ENCODE results near the gene EIPR1. TPM values are rescaled to one million over a fixed set of nuclear protein-coding genes. Genes with fewer than 3 reads are reported as not detected.
A peak's percentile ranks its signal among the peaks of the same experiment; 100 is the strongest.

EIPR1 gene
- total RNA-seq = 46.4 and 54.3 TPM in 2 replicates

DNA sequence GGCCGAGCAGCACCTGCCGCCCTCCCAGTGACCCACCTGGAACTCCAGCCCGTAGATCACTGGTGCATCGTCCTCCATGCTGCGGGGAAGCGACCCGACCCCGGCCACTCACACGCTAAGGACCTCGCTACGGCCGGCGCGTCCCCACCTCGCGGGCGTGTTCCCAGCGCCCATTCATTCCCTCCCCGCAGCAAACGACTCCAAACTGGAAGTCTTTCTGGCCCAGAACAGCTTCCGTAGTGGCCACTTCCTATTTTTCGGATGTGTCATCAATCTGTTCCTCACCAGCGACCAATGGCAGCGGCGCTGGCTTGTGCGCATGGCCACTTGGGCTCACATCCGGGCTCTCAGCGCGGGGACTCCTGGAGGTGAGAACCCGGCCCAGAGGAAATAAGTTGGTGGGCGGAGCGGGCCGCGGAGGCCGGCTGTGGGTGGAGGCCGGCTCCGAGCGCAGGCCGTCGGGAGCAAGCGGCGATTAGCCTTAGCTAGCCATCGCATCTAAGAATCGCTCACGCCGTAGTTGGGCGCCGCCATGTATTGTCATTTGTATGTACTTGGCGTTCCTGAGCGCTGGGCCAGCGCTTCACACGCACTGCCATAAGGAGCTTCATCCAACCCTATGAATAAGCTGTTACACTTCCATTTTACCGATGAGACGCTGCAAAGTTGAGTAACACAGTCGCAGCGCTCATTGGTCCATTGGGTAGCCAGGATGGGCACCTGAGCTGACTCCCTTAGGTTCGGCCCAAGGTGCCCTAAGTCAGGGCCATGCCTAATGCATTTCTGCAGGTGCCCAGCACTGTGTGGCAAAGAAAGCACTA lies at the start of gene EIPR1:
EIPR1 (minus strand) TSS at position 207 of the 821 bp plus-strand sequence; CDS start at position 78, 129 bp downstream.
- intact Hi-C loops (cut with micrococcal nuclease) = loop anchor here (1.0 to 2.0 kb wide), 5 partner anchors 141 to 765 kb away; partner anchors contain the start of genes ADI1, RNASEH1 and RPS7
- peak; percentile 96 for DNase-seq (ENCODE audit: low spot score)
- H3K9me3 Mint-ChIP-seq = no peaks in the 10 kb centered on the region
- H3K4me1 Mint-ChIP-seq (ENCODE audit: low read depth) = peaks cover 27% of the 10 kb centered on the region
- no peaks in the 10 kb centered on the region for H3K27me3 Mint-ChIP-seq (ENCODE audit: low read depth)
- peak within 1 kb of the TSS; percentile 97 for H3K27ac Mint-ChIP-seq
- peak within 1 kb of the TSS; percentile 97 for H3K4me3 Mint-ChIP-seq (ENCODE audit: low read depth)
- peaks cover 31% of the 10 kb centered on the region for H3K36me3 Mint-ChIP-seq (ENCODE audit: low read depth)

DNA sequence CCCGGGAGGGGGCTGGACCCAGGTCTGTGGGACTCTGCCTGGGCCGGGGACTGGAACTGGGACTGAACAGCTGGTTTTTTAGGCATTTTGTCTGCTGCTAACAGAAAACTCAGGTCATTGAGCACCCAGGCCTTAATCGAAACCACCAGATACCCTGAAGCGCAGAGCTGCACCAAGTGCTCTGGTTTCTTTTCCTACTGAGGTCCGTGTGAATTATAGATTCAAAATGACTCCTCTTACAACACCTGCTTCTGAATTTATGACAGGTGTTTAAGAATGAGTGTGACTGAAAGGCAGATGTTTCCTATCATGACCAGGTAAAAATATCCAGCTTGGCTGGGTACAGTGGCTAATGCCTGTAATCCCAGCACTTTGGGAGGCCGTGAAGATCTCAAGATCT lies 49.7 kb upstream of the EIPR1 start:
- intact Hi-C loops (cut with micrococcal nuclease) = no loop called here
- H3K9me3 Mint-ChIP-seq = no peaks in the 10 kb centered on the region
- H3K27ac Mint-ChIP-seq = no peak overlapping the region
- H3K27me3 Mint-ChIP-seq (ENCODE audit: low read depth) = no peaks in the 10 kb centered on the region
- H3K36me3 Mint-ChIP-seq (ENCODE audit: low read depth) = peaks cover 49% of the 10 kb centered on the region
- peaks cover 3% of the 10 kb centered on the region for H3K4me1 Mint-ChIP-seq (ENCODE audit: low read depth)
- DNase-seq (ENCODE audit: low spot score) = no peak
- no peak overlapping the region for H3K4me3 Mint-ChIP-seq (ENCODE audit: low read depth)

DNA sequence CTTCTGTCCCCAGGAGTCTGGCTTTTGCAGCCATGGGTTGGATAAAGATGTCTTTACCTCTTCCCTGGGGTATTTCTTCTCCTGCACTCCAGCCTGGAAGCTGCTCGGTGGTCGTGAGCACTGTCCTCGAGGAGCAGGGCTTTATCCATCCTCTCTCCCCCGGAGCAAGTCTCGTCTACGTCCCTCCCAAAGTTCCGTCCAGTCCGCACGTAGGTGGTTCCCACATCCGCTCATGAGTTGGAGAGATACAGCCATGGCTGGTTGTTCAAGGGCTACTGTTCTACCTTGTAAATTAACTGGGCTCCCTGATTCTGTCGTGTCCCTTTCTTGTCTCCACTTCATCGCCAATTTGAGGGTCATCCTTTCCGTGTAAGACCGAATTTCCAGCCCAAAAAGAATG lies 49.0 kb upstream of the EIPR1 start:
- Mint-ChIP-seq H3K4me3 (ENCODE audit: low read depth) (no peak overlapping the region), H3K36me3 (ENCODE audit: low read depth) (peaks cover 42% of the 10 kb centered on the region), H3K27ac (no peak overlapping the region), H3K9me3 (no peaks in the 10 kb centered on the region), H3K4me1 (ENCODE audit: low read depth) (peaks cover 3% of the 10 kb centered on the region), H3K27me3 (ENCODE audit: low read depth) (no peaks in the 10 kb centered on the region)
- intact Hi-C loops (cut with micrococcal nuclease) = no loop called here
- DNase-seq (ENCODE audit: low spot score) = no peak

DNA sequence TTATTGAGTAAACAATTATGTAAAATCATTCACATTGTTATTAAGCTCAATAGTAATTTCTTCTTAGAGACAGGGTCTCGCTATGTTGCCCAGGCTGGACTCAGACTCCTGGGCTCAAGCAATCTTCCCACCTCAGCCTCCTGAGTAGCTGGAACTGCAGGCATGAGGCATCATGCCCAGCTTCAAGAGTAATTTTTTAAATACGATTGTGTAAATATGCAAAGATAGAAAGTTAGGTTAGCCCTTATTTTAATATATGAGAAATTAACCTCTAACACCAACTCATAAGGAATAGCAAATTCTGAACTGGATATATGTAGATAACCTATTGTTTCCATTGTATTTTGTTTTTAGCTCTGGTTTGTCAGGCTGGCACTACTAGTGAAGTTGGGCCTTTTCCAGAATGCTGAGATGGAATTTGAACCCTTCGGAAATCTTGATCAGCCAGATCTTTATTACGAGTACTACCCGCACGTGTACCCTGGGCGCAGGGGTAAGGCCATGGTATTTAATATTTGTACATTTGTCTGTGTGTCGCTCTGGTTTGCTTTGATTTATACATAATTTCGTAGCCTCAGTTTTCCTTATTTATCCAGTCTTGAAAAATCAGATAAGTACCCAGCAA lies 46.7 kb upstream of the EIPR1 start:
- Mint-ChIP-seq H3K27me3 (ENCODE audit: low read depth) (no peaks in the 10 kb centered on the region), H3K4me3 (ENCODE audit: low read depth) (no peak overlapping the region), H3K9me3 (no peaks in the 10 kb centered on the region), H3K4me1 (ENCODE audit: low read depth) (peaks cover 3% of the 10 kb centered on the region), H3K27ac (no peak overlapping the region), H3K36me3 (ENCODE audit: low read depth) (peaks cover 37% of the 10 kb centered on the region)
- no peak for DNase-seq (ENCODE audit: low spot score)
- intact Hi-C loops (cut with micrococcal nuclease) = loop anchor here (1.0 kb wide), 1 partner anchor 227 kb away; no protein-coding TSS in a partner anchor

DNA sequence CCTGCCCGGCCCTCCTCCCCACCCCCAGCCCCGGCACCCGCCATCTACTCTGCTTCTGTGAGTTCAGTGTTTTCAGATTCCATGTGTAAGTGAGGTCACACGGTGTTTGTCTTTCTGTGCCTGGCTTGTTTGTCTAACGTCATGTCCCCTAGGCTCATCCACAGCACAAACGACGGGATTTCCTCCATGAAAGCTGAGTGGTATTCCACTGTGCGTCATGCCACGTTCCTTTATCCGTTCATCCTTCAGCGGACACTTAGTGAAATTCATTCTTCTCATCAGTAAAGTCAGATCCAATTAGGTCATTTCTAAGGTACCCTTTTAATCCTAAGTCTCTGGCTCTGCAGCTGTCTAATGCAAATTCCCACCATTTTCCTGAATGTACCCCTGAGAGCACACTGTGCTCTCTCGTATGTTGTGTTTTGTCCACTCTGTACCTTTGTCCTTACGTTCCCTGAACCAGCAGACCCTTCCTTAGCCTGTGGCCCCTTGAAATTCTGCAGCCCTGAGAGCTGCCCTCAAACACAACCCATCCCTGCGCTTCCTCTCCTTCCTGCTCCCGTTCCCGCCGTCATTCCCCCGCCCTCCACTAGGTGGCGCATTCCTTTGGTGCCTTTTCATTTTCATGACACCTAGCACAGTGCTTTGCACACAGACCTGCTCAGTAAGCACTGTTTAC lies 46.0 kb upstream of the EIPR1 start:
- peak; percentile 55 for DNase-seq (ENCODE audit: low spot score)
- Mint-ChIP-seq H3K4me1 (ENCODE audit: low read depth) (peaks cover 3% of the 10 kb centered on the region), H3K36me3 (ENCODE audit: low read depth) (peaks cover 34% of the 10 kb centered on the region), H3K27ac (peak overlapping the region; percentile 10), H3K9me3 (no peaks in the 10 kb centered on the region), H3K27me3 (ENCODE audit: low read depth) (no peaks in the 10 kb centered on the region), H3K4me3 (ENCODE audit: low read depth) (no peak overlapping the region)
- intact Hi-C loops (cut with micrococcal nuclease) = loop anchor here (1.0 kb wide), 1 partner anchor 228 kb away; no protein-coding TSS in a partner anchor

DNA sequence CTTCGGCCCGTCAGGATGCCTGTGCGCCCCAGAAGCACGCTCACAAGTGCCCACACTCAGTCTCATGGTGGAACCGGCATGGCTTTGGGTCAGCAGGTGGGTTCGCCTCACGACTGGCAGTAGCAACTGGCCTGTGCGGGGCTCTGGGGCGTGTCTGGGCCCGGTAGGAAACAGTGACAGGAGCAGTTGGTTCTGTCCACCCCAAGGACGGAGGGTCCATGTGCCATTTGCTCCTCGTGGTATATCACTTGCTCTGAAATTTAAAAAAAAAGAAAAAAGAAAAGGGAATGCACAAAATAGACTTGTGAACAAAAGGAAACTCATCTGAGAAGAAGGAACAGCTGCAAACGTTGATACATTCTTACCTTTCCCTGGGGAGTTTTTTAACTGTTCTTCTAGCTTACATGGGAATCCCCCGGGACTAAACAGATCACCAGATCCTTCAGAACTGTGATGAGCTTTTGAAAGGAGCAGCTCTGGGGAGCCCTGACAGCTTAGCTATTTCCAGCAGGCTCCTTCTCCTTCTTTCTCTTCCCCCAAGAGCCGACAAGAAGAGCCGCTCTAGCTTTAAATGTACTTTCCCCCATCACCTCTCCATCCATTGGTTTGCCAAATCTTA lies 44.7 kb upstream of the EIPR1 start:
- H3K36me3 Mint-ChIP-seq (ENCODE audit: low read depth) = peaks cover 40% of the 10 kb centered on the region
- H3K4me3 Mint-ChIP-seq (ENCODE audit: low read depth) = no peak overlapping the region
- no peaks in the 10 kb centered on the region for H3K9me3 Mint-ChIP-seq
- H3K4me1 Mint-ChIP-seq (ENCODE audit: low read depth) = peaks cover 1% of the 10 kb centered on the region
- intact Hi-C loops (cut with micrococcal nuclease) = no loop called here
- no peak for DNase-seq (ENCODE audit: low spot score)
- H3K27ac Mint-ChIP-seq = no peak overlapping the region
- no peaks in the 10 kb centered on the region for H3K27me3 Mint-ChIP-seq (ENCODE audit: low read depth)

DNA sequence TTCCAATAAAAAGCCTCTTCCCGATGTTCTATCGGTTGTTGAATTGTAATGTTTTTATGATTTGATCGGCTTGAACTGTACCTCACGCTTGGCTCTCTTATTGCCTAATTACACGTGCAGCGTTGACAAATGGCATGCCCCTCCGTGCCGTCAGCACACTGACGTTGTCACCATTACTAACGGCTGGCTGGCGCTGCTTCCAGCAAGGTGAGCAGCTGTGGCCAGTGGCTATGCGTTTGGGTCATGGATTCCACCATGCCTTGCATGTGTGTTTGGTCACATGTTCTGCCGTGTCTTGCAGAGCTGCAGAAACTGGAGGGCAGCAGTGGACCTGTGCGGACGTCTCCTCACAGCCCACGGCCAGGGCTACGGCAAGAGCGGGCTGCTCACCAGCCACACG lies 44.0 kb upstream of the EIPR1 start:
- Mint-ChIP-seq H3K36me3 (ENCODE audit: low read depth) (peaks cover 40% of the 10 kb centered on the region), H3K27ac (no peak overlapping the region), H3K27me3 (ENCODE audit: low read depth) (no peaks in the 10 kb centered on the region), H3K4me1 (ENCODE audit: low read depth) (peaks cover 1% of the 10 kb centered on the region), H3K9me3 (no peaks in the 10 kb centered on the region), H3K4me3 (ENCODE audit: low read depth) (no peak overlapping the region)
- DNase-seq (ENCODE audit: low spot score) = no peak
- intact Hi-C loops (cut with micrococcal nuclease) = no loop called here

DNA sequence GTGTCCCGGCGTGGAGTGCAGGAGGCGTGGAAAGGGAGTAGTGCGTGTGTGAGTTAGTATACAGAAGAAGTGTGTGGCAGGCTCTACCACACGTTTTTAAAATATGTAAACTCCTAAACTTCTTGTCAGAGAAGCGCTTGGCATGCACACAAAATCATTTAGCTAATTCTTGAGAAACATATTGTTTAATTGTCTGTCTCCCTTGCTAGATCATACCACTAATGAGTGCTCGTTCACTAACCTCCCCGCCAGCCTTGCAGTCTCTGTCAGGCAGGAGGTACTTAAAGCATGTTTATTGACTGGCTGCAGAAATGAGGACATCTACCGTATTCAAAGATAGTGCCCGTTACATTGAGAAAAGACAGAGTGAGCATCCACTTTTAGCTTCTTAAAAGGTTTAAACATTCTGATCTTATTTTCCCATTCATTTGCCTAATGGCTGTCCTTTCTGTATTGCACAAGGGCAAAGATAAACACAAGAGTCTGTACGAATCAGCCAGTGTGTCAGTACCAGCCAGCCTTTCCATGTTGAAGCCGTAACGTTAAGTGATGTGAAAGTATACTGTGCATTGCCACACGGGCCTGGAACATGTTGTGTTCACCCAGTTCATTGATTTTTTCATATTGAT lies 43.3 kb upstream of the EIPR1 start:
- Mint-ChIP-seq H3K9me3 (no peaks in the 10 kb centered on the region), H3K4me1 (ENCODE audit: low read depth) (peaks cover 1% of the 10 kb centered on the region), H3K27me3 (ENCODE audit: low read depth) (no peaks in the 10 kb centered on the region), H3K4me3 (ENCODE audit: low read depth) (no peak overlapping the region), H3K36me3 (ENCODE audit: low read depth) (peaks cover 37% of the 10 kb centered on the region), H3K27ac (no peak overlapping the region)
- no peak for DNase-seq (ENCODE audit: low spot score)
- intact Hi-C loops (cut with micrococcal nuclease) = no loop called here

DNA sequence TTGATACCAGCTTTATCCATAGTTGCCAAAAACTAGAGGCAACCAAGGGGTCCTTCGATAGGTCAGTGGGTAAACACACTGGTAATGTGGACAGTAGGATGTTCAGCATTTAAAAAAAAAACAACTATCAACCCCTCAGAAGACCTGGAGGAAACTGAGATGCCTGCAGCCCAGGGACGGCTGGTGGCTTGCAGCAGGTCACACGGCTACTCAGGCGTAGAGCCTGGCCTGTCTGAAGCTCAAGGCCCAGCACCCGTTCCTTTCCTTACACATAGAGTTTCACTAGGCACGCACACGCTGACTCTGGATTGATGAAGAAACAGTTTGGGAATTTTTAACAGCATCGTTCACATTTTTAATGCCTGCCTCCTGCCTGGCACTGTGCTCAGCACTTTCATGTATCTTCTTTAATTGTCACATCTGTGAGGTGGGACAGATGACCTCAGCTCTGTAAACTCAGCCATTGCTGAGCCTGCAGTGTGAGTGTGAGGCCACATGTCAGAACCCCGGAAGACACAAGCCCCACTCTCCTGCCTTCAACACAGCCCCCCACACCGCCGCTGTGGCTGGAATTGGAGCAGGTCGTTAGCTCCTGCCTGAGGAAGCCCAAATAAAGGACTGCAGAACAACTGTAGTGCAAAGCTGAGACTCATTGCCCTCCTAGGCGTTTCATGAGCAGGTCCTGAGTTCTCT lies 42.6 kb upstream of the EIPR1 start:
- H3K27ac Mint-ChIP-seq = no peak overlapping the region
- H3K4me3 Mint-ChIP-seq (ENCODE audit: low read depth) = no peak overlapping the region
- H3K36me3 Mint-ChIP-seq (ENCODE audit: low read depth) = peaks cover 33% of the 10 kb centered on the region
- DNase-seq (ENCODE audit: low spot score) = no peak
- H3K27me3 Mint-ChIP-seq (ENCODE audit: low read depth) = no peaks in the 10 kb centered on the region
- H3K4me1 Mint-ChIP-seq (ENCODE audit: low read depth) = peaks cover 1% of the 10 kb centered on the region
- H3K9me3 Mint-ChIP-seq = no peaks in the 10 kb centered on the region
- intact Hi-C loops (cut with micrococcal nuclease) = no loop called here

DNA sequence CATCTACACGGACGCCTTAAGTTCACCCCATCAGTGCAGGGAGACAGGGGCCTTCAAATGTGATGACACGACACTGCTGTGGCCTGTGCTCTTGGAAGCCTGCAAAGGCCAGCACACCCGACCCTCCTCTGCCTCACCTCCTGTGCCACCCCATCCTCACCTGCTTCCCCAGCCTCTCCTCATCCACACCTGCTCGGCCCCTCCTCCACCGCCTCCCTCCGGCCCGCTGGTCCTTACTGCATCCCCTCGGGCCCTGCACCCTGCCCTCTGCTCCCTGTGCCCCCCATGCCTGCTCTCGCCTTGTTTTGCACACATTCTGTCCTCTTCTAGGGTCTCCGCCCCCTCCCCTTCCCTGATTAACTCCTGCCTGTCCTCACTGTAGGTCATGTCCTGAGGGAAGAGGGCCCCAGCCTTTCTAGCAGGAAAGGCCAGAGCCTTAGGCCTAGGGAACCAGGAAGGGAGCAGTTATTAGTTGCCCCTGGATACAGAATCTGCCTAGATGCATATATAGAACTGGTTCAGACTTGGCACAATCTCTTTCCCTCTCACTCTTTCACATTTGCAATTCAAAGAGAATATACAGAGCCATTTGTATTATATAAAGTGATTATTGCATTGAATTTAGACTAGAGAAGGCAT lies 41.3 kb upstream of the EIPR1 start:
- Mint-ChIP-seq H3K27ac (no peak overlapping the region), H3K27me3 (ENCODE audit: low read depth) (no peaks in the 10 kb centered on the region), H3K4me3 (ENCODE audit: low read depth) (no peak overlapping the region), H3K9me3 (no peaks in the 10 kb centered on the region), H3K36me3 (ENCODE audit: low read depth) (peaks cover 27% of the 10 kb centered on the region), H3K4me1 (ENCODE audit: low read depth) (peaks cover 1% of the 10 kb centered on the region)
- DNase-seq (ENCODE audit: low spot score) = no peak
- intact Hi-C loops (cut with micrococcal nuclease) = no loop called here

DNA sequence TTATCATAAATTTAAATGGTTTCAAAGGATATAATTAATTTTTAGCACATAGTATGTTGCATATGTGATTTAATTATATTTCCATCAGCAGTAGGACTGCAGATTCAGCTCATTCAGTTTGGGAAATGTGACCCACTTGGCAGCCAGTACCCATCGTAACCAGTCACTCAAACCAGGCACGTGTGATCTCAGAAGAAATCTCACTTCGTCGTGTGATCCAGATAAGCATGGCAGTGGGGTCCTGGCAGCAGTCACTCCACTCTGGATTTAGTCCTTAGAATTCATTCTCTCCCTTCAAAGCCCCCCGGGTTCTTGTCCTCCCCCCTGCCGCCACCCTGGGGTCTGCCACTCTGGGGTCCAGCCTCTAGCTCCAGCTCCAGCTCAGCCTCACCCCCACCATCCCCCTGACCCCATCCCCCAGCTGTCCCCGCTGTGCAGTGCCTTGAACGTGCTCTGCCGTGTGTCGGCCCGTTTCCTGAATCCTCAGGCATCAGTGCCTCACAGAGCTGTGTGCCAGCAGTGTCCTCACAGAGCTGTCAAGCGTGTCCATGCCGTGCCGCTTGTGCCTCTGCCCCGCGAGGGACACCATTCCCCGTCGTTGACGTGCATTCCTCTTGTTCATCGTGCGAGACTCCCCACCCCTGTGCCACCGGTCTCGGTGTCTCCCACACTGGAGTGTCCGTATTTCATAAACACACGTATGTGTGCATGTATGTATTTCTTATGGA lies 36.7 kb upstream of the EIPR1 start:
- intact Hi-C loops (cut with micrococcal nuclease) = no loop called here
- Mint-ChIP-seq H3K36me3 (ENCODE audit: low read depth) (peaks cover 18% of the 10 kb centered on the region), H3K9me3 (no peaks in the 10 kb centered on the region), H3K27ac (no peak overlapping the region), H3K4me3 (ENCODE audit: low read depth) (no peak overlapping the region), H3K4me1 (ENCODE audit: low read depth) (no peaks in the 10 kb centered on the region), H3K27me3 (ENCODE audit: low read depth) (no peaks in the 10 kb centered on the region)
- no peak for DNase-seq (ENCODE audit: low spot score)

Measured in activated T-helper 2 cell treated with anti-CD3 and anti-CD28 coated beads, Interferon-gamma antibody, Interleukin-2, Interleukin-4, amounts not matched to agents 10 μg/mL and 5 μg/mL and 100 μg/mL, durations not matched to agents 14 hours and 24 hours and 36 hours (primary cell).